Activated CD4-positive, alpha-beta T cell treated with anti-CD3 and anti-CD28 coated beads, Interleukin-2, amount 50 U/mL, for 24 hours (primary cell): Measurements from ENCODE around the gene MEA1.
A peak's percentile ranks its signal among the peaks of the same experiment; 100 is the strongest.

Experiments
- DNase-seq, 2 donors: peaks; one replicate each; pipeline ENCODE4 v3.0.0-alpha.2; 2020; ENCODE audit warnings: low read depth in 1 of 2, low spot score in 1 of 2

Gene MEA1

GRCh38 chr6:43040542-43041257 lies 27.0 kb upstream of the MEA1 start:
- no peak for DNase-seq

- DNase-seq = no peak
Measured at GRCh38 chr6:43038727-43039126, 25.0 kb upstream of the MEA1 start.

GRCh38 chr6:43037706-43038105 lies 24.0 kb upstream of the MEA1 start:
- no peak for DNase-seq

- no peak for DNase-seq
Measured at GRCh38 chr6:43037197-43037596, 23.5 kb upstream of the MEA1 start.

GRCh38 chr6:43036712-43037111 lies 23.0 kb upstream of the MEA1 start:
- no peak for DNase-seq

GRCh38 chr6:43035495-43036194 lies 21.9 kb upstream of the MEA1 start:
- no peak for DNase-seq

DNA sequence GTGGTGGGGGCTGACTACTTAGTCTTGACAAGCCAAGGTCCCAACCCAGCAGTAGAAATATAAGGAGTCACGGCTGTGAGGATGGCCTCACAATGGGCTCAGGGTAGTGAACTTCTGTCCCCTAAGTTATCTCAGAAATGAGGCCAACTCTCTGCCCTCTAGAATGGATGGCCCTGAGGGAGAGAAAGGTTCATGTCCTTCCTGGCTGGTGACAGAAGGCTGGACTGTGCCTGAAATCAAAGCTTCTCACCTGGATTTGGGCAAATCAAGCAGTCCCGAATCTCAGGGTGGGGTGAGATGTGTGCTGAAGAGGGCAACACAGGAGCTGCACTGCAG lies 20.4 kb upstream of the MEA1 start:
- DNase-seq = no peak

DNA sequence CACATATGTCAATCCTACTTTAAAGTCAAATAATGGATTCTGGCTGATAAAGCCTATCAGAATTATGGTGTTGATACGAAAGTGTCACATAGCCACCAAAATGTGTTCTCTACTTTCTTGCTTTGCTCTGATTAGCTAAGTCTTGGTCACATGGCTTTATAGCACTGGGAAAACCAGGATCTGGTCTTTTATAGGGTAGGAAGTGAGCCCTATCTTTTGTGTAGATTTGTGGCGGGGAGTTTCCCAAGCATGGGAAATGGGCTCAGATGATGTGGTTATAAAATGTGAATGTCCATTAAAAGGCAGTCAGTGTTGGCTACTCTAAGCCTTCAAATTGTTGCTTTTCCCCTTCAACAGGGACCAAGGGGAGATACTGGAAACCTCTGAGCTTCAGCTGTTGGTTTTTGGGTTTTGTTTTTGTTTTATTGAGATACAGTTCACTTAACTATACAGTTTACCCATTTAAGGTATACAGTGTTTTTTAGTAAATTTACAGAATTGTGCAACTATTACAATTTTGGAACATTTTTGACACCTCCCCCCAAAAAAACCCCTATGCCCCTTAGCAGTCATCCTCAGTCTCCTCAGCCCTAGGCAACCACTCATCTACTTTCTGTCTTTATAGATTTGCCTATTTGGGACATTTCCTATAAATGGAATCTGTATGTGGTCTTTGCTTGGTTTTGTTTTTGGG lies 19.9 kb upstream of the MEA1 start:
- no peak for DNase-seq

- DNase-seq = no peak
Measured at GRCh38 chr6:43032326-43032725, 18.6 kb upstream of the MEA1 start.

DNA sequence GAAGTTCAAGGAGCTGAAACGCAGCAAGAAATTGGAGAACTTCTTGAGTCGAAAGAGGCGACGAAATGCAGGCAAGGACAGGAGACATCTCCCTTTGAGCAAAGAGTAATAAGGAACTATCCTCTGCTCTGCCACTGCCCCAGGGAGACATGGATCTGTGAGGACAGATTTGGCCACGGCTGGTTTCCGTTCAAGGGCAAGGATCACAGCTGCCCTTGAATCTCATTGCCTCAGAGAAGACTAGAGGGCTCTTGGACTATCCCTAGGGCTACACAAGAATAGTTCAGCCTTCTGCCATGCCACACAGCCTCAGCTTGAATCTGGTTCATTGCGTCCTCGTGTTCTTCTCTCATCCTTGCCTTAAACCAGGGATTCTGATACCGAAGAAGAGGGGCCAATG lies 15.4 kb upstream of the MEA1 start:
- no peak for DNase-seq

DNA sequence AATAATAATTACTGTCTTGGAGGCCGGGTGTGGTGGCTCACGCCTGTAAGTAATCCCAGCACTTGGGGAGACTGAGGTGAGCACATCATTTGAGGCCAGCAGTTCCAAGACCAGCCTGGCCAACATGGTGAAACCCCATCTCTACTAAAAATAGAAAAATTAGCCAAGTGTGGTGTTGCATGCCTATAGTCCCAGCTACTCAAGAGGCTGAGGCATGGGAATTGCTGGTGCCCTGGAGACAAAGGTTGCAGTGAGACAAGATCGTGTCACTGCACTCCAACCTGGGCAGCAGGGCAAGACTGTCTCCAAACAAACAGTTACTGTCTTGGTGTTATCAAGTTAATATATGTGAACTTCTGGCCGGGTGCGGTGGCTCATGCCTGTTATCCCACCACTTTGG lies 12.6 kb upstream of the MEA1 start:
- no peak for DNase-seq

- no peak for DNase-seq
Measured at GRCh38 chr6:43024436-43024835, 10.7 kb upstream of the MEA1 start.

DNA sequence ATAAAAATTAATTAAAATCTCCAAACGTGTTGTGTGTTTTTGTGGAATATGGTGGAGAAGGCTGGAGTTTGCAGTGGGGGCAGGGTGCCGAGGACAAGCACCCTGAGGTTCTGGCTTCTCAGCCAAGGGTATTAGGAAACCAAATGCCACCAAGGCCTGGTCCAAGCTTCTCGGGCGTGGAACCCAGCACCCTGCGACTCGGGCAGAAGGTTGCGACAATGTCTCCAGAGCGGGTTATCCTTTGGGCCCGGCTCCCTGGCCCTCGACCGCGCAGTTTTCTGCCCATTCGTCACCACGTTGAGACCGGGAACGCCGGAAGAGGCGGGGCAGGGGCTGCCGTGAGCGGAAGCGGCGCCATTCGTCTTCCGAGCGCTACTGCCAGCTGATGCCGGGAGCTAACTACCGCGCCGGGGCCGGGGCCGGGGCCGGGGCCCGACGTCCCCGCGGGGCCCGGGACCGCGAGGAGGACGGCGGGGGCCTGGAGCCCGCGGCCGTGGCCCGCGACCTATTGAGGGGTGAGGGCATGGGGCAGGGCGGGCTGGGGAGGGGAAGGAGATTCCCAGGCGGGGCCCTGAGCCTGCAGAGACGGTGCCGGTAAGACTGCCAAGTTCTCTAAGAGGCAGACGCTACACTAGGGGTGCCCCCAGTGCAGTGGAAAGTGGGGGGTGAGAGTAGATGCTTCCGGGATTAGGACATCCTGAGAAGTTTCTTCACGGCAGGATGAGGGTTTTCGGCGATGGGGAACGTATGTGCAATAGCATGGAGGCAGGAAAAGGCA lies 7.7 kb upstream of the MEA1 start, which contains the start of gene RRP36:
TSS of gene RRP36 (plus strand) at position 354 of the 778 bp plus-strand sequence. CDS start at position 386, 32 bp downstream.
- peak; percentile 47 to 65 for DNase-seq

DNA sequence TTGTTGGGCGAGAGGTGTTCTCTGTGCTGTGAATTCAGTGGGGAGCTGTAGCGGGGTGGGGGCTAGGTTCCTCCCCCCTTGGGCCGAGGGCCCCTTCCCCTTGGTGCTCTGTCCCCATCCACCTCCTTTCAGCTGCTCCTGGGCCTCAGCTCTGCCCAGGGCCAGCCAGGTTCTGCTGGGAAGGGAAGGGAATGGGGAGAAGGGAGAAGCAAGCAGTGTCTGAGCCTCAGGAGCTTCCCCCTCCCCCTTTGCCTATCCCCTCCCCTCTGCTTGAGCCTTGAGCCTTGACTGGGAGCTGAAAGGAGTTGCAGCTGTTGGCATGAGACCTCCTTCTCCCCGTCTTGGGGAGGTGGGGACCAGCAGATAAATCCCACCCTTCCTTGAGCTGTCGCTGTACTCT lies 7.1 kb upstream of the MEA1 start:
- DNase-seq = no peak

DNA sequence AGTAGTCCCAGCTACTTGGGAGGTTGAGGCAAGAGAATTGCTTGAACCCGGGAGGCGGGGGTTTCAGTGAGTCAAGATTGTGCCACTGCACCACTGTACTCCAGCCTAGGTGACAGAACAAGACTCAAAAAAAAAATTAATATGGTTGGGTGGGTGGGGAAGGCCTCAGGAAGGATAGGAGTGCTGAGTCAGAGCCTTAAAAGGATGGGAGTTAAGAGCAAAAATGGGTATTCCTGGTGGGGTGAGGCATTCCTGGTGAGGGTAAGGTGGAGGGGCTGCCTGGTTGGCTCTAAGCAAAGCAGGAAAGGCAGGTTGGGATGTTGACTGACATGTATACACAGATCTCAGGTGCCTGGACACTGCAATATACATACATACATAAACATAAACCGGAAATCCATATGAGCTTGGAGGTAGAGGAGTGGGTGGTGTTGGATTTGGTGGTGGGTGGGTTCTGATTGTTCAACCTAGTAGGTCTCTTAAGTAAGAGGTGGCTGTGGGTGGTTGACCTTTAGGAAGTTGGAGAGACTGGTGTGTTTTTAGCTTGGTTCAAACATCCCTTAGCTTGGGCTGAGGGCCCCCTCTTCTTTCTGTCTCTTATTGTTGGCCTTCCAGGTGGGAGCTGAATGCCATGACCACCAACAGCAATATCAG lies 6.4 kb upstream of the MEA1 start:
- no peak for DNase-seq

- DNase-seq = no peak
Measured at GRCh38 chr6:43019152-43019551, 5.4 kb upstream of the MEA1 start.

GRCh38 chr6:43016943-43017334 lies 3.2 kb upstream of the MEA1 start:
- no peak for DNase-seq

DNA sequence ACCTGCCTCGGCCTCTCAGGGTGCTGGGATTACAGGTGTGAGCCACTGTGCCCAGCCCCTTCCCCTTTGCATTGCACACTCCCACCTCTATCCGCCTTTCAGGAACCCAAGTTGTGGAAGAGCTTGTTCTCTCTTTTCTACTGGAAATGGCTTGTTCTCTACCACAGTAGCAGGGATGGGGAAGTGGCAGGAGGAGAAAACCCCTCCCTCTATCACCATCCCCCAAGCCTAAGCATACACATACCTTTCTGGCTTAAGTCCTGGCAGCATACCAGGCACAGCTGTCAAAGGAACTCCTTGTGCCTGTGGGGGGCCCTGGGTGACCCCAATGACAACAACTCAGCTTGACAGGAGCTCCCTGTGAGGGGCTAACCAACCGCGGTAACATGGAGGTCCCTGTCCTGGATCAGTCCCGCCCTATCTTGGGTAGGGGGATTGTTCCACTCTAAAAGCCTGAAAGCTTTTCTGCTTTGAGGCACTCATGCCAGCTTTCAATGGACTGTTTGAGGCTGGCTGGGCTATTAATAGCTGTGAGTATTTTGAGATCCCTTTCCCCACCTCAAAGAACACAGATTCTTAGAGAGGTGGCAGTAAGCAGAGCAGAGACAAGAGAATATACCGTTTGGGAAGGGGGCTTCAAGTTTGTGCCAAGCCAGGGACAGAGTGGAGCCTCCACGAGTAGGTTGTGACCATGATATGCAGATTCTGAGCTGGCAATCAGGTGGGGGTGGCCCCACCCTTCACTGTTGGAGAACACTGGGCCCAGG lies 2.6 kb upstream of the MEA1 start:
- DNase-seq = no peak

GRCh38 chr6:43014434-43014909 lies 726 bp upstream of the MEA1 start:
- DNase-seq = no peak
